Uterus (tissue), 2 donors: Measurements from ENCODE around the gene EEF1AKMT2.

Experiments used
- CTCF ChIP-seq, 4 experiments: fragments of 200-600 bp in 2 of 4; fragments of 450-650 bp in 2 of 4; sonication (generic) in 2 of 4; IDR thresholded peaks; one replicate each; pipeline ENCODE4 v1.5.1; 2016 to 2019; ENCODE audit warnings: antibody characterized with exemption in 4 of 4, mild to moderate bottlenecking in 2 of 4, moderate library complexity in 1 of 4
- POLR2A ChIP-seq, 2 donors: fragments of 450-650 bp; IDR thresholded peaks; one replicate each; pipeline ENCODE4 v1.6.1; 2016; ENCODE audit warnings: antibody characterized with exemption in 2 of 2, mild to moderate bottlenecking in 1 of 2, moderate library complexity in 1 of 2

- TF ChIP-seq CTCF (IDR thresholded peaks at IDR 0.05) (no peak), POLR2A (IDR thresholded peaks at IDR 0.05) (no peak)
Observed at GRCh38 chr10:124708246-124708779, 83.4 kb downstream of the EEF1AKMT2 start.
